NCI-H2107 treated with DMSO at 0.1 percent for 48 hours (cell line): ENCODE results near the gene POU2AF3.
"Not testable (repeated sequence)": the region's sequence is repeated elsewhere in the genome, so short reads cannot be mapped to it uniquely, and the experiment has no call there.

Source experiments
- DNase-seq: peaks from one replicate; lab custom pipeline; 2025; ENCODE audit not compliant: unreplicated experiment; lab: John Stamatoyannopoulos, UW

POU2AF3 gene

DNA sequence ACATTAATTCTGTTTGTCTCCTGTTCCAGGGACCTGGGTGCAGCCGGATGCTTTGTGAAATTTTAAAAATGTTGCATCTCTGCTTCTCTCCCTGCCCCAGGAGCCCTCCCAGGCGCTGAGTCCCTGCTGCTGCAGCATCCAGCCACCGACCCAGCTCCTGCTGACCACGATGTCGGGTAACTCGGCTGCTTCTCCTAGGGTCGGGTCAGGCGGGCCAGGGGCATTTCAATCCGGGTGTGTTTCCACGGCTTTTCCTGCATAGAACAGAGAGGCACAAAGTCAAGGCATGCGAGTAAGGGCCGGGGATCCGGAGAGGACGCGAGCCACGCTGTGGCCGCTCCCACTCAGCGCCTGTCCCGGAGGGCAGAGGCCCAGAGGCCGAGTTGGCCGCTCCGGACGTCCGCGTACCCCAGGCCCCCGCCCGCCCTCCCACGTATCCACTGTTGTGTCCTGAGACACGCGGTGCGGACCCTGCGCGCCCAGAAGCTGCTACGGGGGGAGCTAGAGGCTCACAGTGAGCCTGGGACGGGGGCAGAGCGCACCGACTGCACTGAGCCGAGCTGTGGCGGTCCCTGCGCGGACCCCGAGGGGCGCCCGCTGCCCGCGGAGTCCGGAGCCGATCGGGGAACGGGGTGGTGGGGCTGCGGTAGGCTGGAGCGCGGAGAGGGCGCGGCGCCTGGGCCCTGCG, at the start of gene POU2AF3:
TSS of gene POU2AF3 (plus strand) at position 134 of the 688 bp plus-strand sequence. CDS start at position 170, 36 bp downstream.
- no peak for DNase-seq

DNA sequence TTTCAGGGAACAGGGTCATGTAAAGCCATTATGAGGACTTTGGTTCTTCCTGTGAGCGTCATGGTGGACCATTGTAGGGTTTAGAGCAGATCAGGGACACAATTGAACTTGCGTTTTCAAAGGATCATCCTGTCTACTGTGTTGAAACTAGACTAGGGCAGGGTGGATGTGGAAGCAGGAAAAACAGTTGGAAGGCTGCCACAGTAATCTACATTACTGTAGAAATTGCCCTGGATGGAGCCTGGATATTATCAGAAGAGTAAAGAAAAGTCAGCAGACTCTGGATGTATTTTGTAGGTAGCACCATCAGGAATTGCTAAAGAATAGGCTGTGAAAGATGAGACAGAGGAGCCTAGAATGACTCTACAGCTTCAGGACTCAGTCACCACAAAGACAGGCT, 47.4 kb upstream of the POU2AF3 start:
- no peak for DNase-seq

- no peak for DNase-seq
Observed at GRCh38 chr11:111253131-111253530, 45.2 kb upstream of the POU2AF3 start.

- DNase-seq, result no peak
Observed at GRCh38 chr11:111253630-111254029, 44.7 kb upstream of the POU2AF3 start.

DNA sequence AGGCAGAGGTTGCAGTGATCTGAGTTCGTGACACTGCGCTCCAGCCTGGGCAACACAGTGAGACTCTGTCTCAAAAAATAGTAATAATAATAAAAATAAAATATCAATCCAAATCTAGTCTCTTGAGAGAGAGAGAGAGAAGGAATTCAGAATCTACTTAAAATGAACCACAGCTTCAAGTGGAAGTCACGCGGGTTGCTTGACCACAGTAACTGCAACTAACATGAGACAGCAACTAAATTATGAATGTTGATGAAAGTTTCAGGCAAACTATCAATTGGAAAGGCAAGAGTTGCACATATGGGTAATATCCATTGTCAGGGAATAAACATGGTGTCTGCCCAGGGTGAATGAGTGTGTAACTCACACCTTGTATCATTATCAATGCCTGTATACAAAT, 40.3 kb upstream of the POU2AF3 start:
- no peak for DNase-seq

DNA sequence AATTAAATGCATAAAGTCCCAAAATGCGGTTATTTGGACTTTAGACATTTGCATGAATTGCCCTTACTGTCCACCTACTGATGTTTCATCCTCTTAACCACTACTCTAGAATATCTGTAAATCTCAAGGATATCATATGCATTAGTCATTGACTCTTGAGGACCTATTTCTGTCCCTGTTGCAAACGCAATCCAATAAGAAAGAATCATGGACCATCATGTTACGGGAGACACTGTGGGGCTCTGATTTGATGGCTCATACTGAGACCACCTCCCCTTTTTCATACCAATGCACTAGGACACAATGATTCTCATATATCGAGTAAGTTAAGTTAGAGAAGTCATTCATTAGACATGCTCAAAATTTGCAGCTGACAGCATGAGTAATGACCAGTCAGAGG, 38.5 kb upstream of the POU2AF3 start:
- no peak for DNase-seq

- DNase-seq, result no peak
Observed at GRCh38 chr11:111260811-111261210, 37.5 kb upstream of the POU2AF3 start.

DNA sequence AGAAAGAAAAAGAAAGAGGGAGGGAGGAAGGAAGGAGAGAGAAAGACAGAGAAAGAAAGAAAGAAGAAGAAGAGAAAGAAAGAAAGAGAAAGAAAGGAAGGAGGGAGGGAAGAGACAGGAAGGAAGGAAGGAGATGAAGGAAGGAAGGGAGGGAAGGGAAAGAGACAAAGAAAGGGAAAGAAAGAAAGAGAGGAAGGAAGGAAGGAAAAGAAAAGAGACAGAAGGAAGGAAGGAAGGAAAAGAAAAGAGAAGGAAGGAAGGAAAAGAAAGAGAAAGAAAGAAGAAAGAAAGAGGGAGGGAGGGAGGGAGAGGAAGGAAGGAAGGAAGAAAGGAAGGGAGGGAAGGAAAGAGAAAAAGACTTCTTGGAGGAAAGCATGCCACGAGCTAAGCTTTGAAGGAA, 33.7 kb upstream of the POU2AF3 start:
- no peak for DNase-seq

GRCh38 chr11:111265421-111265820, 32.9 kb upstream of the POU2AF3 start:
- DNase-seq, result no peak

- not testable (repeated sequence) for DNase-seq
Observed at GRCh38 chr11:111268303-111268702, 30.0 kb upstream of the POU2AF3 start.

DNA sequence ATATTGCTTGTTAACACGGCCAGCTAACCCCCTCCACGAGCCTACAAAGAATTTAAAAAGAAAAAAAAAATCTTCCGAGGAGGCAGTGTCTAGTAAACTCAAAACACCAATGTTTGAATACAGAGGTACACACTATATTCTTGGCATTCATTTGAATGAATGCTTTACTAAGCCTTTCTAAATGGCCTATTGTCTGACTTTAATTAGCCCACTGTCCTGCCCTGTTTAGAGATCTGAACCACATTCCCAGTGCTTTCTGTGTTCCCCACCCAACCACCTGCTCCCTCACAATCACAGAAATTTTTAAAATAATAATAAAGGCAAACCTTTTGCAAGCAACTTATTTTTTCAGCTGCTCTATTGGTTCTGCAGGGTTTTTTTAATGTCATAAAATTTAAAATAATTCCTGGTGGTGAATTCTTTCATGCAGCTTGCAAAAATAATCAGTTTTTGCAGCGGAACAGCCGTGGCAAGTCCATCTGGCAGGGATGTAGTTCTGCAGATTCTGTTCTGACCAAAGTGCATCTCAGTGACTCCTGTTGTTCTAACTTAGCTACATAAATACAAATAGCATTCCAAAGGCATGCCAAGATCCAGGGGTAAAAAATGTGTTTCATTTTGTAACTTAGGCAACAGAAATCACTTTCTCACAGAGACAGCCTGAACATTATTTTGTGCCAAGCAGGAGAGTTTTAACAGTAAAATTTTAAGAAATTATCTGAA, 29.0 kb upstream of the POU2AF3 start:
- no peak for DNase-seq

DNA sequence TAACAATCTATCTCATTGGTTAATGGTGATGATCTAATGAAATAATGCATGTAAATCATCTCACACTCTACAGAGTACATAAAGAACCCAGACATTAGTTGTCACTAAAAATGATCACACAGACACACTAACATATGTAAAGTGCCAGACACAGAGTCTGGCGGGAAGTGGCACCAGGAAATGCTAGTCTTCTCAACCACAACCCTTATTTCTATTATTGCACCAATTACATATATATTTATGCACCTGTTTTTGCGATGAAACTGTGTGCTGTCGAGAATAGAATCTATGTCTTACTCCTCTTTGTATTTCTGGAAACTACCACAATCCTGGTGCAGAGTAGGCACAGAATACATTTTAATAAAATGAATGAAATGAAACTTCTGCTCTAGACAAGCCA, 25.9 kb upstream of the POU2AF3 start:
- no peak for DNase-seq

GRCh38 chr11:111282562-111283075, 15.7 kb upstream of the POU2AF3 start:
- no peak for DNase-seq

GRCh38 chr11:111283945-111284481, 14.3 kb upstream of the POU2AF3 start:
- no peak for DNase-seq

- no peak for DNase-seq
Observed at GRCh38 chr11:111285189-111286091, 12.9 kb upstream of the POU2AF3 start.

- no peak for DNase-seq
Observed at GRCh38 chr11:111291764-111292163, 6.6 kb upstream of the POU2AF3 start.

GRCh38 chr11:111292408-111292807, 5.9 kb upstream of the POU2AF3 start:
- not testable (repeated sequence) for DNase-seq

- no peak for DNase-seq
Observed at GRCh38 chr11:111296196-111296595, 2.1 kb upstream of the POU2AF3 start.

DNA sequence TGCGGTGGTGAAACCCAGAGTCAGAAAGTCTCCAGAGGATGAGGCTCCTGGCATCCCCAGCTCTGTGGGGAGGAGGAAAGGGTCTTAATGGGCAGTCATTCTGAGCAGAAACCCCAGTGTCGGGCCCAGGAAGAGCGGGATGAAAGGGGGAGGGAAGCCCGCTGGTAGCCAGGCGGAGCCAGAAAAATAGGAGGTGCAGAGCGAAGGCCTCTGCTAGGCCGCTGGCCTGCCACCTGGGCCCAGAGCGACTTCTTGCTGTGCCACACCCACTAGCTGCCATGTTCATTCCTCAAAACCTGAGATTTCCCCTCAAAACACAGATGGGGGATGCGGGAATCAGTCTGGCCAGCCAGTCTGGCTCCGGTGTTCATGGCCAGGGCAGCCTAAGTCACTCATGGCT, 650 bp upstream of the POU2AF3 start:
- no peak for DNase-seq

DNA sequence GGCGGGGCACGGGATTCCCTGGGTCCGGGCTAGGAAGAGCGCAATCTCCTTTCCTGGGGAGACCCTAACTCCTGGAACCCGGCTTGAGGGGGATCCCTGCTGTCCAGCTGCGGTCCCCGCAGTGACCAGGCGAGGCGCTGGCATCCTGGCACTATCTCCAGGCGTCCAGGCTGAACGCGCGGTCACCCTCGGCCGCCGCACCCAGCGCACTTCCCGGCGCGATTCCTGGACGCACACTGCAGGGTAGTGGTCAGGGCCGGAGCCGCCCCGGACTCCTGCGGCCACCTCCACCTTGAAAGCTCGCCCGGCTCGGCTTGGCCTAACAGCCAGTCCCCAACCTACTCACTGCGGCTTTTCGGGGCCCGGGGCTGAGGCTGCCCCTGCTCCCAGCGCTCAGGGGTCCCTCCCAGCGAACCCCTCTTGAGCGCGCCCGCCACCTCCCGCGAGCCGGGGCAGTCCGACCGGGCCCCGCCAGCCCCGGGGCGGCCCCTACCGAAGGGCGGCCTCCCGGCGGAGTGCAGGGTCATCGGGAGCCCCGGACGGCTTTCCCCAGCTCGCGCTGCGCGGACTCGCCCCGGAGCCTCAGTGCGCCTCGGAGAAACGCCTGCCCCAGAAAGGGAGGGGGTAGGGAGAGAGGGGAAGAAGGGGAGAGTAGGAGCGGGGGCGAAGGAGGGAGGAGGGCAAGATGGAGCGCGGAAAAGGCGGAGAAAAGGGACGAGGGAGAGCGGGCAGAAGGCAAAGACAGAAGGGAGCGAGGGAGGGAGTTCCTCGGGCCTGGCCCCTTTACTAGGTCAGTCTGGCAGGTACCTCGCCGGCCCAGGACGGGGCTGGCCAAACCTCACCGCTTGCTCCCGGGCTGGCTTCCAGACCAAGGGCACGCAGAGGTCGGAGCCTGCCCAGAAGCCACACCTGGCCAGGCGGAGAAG, 1.0 kb downstream of the POU2AF3 start:
- no peak for DNase-seq
